Measurements from ENCODE around the gene HABP2.

The HABP2 gene

DNA sequence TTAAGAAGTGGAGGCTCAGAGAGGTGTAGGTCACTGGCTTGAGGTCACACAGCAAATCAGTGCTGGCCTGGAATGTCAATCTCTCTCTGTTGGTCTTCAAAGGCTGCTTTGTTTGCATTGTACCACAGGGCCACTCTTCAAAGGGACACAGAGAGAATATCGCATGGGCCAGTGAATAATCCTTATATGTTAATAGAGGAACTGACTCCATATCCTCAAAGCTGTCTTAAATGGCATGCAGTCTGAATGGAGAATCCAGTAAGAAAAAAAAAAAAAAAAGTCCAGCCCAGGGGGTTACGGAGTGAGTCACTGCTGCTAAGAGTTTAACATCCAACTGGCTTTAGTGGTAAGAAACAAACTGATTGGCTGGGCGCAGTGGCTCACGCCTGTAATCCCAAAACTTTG is 56.9 kb downstream of the HABP2 start:
- DNase-seq = no peak

DNA sequence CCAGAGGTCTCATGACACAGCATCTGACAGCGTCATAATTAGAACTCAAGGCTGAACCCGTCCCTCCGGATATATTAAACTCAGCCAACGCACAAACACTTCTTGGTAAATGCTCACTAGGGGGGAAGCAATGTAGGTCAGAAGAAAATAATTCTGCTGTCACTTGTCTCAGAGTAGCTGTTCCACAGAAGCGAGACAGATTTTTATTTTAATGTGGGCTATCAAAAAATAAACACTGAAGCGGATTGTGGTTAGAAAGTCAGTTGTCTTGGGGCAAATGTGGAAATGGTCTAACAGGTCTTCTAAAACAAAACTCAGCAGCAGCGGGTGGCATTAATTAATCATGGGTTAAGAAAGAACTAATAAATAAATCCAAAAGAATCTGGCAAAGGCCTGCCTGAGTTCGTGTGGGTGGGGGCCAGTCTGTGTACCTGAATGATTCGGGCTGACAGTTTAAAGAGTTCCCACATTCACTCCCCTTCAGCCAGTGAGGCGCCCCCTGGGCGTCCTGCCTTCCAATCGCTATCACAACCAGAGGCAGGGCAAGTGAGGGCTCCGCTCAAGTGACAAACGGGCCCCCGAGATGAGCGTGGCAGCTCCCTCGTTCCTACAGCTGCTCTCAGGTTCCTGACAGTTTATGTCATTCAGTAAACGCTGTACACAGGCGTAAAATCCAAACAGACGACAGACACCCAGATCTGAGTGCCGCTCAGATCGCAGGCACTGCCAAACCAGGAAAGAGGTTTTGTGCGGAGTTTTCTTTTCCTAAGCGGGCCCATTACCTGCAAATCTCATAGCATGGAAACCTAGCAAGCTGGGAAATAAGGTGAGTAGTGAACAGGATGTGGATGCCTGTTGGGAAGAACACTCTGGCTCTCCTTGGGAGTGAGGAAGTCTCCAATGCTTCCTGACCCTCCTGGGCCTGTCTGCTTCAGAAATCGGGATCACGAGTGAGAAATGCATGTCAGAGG is 58.1 kb downstream of the HABP2 start:
- DNase-seq = no peak

DNA sequence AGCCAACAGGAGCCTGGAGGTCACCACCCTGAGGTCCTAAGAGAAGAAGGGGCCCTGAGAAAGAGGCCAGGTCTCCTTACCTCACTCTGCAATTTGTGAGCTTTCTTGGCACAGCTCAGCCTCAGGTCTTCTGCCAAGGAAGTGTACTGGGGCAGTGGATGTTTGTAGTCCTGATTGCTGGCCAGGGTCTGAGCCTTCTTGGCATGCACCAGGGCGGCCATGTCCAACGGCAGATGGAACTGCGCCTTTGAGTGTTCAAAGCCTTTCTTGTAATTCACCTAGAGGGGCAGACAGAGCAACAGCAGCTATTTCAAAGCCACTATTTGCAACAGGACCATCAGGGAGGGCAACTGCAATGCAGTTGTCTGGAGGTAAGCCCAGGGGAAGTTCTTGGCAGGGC is 59.3 kb downstream of the HABP2 start:
- DNase-seq = no peak

DNA sequence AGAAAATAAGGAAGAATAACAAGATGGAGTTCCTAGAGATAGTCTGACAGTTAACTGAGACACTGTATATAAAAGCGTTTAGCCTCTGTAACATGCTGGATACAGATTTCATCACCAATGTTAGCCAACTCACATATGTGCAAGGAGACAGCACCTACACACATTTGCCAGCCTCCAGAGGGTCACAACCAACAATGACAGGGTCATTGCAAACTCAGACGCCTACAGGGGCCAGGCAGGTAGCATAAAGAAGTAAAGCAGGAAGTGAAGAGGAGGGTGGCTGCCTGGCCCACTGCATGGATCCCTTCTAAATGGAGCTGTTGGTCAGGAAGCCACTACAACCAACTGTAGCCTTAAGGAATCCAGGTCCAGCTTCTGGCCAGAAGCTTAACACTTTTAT is 60.6 kb downstream of the HABP2 start:
- no peak for DNase-seq

DNA sequence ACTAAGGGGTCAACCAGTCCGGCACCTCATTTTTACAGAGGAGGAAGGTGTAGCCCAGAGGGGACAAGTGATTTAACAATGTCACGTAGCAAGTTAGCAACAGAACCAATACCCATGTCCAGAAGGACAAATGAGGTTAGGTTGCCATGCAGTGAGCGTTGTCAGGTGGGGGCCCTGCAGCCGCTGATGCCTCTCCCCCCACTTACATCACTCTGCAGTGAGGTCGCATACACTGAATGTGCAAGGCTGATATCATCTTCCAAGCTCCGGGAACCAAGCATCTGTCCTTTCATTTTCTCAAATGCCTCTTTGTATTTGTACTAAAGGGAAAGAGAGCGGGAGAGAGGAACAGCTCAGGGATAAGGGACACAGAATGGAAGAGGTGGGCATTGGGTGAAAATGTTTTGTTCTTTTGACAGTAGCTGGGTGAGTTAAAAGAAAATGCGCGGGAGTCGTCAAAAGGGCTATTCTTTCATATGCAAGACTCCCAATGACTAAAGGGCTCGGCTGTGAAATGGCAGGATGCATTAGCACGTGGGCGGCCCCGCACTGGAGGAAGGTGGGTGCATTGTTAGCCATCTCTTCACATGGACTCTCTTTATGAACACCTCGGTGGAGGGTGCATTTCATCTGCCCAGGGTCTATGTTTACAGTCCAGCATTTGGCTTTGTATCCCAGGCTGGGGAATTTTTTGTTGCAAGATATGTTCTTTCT is 61.3 kb downstream of the HABP2 start:
- no peak for DNase-seq

DNA sequence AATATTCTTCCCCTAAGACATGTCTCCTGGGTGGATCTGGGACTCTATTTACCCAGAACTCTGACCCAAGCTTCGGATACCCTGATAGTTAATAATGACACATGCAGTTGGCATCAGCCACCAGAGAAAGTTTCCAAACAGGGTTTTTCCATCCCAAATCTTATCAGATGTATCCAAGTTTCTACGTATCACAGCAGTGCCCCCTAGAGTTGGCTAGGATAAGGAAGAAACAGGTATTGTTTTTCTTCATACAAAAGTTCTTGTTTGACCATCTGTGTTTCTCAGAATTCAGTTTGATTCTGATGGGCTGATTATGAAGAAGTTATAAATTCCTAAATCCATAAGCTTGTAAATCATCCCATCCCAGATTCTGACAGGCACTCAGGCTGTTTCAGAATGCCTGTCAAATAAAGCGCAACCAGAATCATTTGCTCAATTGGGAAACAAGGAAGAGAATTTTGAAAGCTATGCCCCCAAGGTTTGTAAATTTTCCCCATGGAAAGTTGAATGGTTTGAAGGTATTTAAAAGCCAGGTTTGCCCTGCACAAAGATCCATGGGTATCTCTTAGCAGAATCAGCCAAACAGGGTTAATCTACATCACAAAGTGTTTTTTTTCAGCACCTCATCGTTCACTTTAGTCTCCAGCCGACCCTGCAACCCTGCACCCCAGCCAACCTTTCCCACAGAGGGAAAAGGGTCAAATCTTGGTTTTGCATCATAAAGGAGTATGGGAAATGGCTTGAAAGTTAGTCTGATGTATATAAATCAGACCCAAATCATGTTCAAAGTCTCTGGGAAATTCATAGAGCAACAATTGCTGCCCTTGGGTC is 63.6 kb downstream of the HABP2 start:
- DNase-seq = no peak

DNA sequence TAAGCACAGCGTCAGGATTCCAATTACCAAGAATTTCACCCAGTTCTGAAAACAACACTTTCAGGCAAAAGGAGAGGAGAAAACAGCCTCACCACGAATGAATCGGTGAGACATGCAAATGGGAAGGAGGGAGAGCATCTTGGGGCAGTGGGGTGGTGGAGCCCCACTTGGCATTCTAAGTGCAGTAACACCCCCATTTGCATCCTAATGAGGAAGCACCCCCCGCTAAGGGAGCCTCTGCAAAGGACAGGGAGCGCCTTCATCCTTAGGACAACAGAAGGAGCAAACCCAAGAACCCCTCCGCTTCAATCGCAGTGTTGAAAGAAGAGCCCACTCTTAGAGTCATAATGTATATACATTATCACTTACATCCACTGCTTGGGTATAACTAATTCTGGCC is 64.2 kb downstream of the HABP2 start:
- no peak for DNase-seq

DNA sequence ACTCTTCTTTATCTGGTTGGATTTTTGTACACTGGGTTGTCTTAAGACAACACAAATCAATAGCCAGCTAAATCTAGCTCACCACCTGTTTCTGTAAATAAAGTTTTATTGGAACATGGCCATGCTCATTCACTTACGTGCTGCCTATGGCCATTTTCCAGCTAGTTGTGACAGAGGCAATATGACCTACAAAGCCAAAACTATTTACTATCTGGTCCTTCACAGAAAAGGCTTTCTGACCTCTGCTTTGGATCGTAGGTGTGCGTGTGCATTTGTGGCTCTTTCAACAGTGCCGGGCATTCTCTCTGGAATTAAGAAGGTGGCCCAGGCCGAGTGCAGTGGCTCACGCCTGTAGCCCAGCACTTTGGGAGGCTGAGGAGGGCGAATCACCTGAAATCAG is 65.5 kb downstream of the HABP2 start:
- DNase-seq = no peak

DNA sequence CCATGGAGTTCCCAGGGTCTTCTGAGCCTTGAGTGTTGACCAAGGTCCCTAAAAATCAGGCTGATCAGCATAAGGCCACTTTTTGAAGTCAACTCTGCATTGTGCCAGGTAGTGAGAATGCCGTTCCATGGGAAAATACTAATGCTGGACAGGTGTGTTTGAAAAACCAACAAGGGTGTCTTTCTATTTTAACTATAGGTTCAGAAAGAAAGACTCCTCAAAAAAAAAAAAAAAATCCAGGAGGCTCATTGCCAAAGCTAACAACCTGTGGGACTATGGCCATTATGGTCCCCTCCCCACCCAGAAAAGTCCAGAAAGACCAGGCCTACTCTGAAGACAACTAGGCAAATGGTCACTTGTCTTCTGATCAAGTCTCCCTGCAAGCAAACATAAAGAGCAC is 66.5 kb downstream of the HABP2 start:
- DNase-seq = no peak

DNA sequence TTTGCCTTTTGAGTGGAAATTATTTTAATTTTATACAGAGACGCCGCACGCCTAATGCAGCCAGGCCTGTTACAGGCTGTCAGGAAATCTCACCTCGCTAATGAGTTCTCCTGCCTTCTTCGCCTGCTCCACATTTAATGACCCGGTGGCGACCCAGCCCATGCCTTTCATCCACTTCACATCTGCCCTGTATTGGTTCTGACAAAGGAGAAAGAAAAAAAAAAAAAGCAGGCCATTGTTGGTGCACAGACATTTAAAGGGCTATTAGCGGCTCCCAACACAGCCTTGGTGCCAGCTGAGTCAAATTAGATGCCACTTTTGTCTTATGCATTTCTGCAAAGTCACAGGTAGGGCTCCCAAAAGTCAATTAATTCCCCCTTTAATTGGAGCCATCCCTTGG is 67.7 kb downstream of the HABP2 start:
- no peak for DNase-seq

DNA sequence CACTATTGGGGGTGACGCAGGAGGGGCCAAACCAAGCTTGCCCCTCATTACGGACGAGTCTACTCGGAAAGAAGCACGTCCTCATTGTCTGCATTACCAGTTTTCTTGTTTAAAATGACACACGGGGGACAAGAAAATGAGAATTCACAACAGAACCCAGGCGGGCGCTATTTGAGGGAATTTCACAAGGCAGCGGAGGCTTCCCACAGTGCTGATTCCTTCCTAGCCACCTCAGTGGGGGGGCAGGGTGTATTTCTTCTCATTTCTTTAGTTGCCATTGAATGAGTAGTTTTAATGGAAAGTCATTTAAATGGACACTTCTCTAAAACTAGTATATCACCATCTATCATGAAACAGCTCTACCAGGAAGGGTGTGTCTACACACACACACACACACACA is 68.1 kb downstream of the HABP2 start:
- DNase-seq = no peak

DNA sequence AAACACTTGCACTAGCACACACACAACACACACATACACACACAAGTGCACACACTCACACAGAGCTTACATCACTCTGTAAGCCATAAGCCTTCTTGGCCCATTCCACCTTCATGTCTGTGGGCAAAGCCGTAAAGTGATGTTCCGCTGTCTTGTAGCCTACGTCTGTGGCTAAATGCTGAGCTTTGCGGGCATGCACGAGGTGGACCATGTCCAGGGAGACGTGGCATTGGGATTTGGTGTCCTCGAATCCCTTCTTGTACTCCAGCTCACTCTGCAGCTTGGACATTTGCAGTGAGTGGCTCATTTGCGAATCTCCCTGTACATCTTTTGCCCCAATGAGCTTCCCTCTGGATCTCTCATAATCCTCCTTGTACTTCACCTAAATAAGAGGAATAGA is 68.9 kb downstream of the HABP2 start:
- DNase-seq = no peak

DNA sequence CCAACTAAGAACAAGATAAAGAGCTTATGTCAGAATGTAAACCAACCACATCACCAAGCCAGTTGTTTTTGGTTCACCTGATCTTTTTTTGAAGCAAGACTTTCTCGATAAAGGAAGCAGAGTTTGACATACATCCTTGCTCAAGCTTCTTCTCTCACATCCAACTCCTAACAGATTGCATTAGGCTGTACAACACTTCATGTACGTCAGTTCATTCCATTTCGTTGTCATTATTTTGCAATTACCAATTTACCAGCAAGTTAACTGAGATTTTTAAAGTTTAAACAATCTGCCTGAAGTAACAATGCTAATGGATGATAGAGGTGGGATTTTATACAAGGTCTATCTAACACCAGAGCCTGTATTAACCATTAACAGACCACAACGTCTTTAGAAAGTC is 70.0 kb downstream of the HABP2 start:
- no peak for DNase-seq

DNA sequence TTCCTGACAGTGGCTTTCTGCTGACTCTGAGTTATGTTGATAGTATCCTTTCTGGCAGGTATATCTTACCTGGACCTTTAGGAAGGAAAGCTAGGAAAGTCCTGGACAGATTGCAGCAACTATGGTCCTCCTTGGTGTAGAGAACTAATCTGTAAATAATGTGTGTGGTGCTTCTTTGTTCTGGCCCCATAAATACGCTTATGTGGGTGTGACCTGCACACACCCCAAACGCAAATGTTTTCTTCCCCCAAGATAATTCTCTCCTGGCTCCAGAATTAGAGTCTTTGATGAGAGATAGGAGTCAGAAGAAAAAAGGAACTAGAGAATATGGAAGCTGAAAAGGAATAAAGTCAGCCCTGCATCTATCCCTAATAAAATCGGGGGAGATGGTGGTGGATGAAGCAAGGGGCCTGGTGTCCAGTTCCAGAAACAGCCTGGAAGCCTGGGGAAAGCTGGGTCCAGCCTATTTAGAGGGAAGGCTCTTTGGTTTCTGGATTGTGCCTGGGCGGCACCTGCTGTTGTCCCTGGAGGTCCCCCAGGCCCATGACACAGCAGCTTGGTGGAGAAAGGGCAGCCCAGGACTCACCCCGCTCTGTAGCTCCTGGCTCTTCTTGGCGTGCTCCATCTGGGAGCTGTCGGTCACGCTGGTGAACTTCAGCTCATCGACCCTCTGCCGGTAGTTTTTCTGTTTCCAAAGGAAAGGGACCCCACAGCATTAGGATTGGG is 72.8 kb downstream of the HABP2 start:
- no peak for DNase-seq

DNA sequence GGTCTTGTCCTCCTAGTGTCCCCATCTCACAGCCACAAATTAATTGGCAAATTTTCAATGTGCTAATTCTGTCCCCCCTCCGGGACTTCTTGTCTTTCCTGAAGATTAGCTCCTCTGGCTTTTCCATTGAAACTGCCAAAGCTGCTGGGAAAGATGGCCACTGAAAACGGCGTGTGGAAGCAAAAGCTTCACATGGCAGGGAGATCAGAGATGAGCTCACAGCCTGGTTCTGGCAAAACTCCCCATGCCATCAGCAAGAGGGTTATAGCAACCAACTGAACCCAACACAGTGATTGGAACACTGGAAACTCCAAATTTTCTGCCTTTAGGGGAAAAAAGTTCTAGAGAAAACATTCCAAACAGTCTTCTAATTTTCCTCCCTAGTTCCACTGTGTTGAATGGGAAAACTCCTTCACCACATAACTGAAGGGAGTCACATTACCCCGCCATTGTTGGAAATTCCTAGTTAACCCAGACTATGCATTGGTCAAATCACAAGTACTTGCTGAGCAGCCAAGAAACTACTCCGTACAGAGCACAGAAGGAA is 74.0 kb downstream of the HABP2 start:
- no peak for DNase-seq

DNA sequence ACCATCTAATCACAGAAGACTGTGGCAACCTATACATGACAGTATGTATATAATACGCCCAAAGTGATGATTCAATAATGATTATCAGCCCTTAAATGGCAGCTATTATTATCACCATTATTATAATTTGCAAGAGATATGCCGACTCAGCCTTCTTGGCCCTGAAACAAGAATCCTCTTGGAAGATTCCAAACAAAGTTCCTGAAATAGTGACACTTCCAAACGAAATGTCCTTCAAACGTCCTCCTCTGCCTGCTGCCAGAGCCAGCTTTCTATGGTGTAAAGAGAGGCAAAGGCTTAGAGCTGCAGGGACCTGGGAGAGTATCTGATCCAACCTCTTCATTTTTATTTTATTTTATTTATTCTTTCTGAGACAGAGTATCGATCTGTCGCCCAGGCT is 75.0 kb downstream of the HABP2 start:
- DNase-seq = no peak

DNA sequence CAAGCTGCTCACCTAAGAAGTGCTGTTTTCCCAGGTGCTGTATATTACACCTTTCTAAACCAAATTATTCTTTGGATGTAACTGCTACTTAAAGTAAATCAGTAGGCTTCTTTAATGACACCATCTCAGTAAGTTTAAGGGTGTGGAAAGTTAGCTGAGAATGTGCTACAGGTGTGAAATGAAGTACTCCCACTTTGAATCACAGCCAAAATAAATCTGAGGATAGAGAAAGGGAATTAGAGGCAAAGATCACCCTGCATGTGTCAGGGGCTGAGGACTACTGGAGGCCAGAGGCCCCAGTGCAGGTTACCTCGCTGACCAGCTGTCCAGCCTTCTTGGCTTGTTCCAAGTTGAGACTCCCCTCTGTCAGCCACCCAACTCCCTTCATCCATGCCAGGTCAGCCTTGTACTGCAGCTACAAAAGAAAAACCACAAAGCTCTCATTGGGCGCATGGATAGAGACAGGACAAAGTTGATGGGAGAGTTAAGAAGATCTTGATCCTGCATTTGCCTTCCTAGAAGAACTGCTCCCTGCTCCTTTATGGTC is 75.8 kb downstream of the HABP2 start:
- no peak for DNase-seq

DNA sequence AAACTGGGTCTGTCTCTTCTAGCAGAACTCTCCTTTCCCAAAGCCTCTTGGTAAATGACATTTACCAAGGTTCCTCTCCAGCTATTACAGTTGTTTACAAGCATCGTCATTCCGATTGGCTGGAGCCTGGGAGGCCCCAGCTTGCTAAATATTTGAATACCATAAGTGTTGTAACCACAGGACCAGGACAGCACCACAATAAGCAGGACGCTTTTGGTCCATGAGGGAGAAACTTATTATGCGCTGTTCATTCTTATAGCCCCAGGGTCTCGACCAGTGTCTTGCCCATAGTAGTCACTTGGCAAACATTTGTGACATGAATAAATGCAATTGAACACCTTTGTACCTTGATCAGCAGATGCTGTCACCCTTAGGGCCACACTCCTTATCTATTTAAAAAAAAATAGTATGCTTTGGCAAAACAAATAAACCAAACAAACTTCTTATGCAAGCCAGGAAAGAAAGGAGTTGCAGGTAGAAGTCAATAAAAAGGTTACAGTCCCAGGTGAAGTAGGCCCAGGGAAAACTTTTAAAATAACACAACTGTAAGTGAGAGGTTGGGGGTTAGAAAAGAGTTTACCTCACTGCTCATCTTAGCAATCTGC is 78.2 kb downstream of the HABP2 start:
- DNase-seq = no peak

DNA sequence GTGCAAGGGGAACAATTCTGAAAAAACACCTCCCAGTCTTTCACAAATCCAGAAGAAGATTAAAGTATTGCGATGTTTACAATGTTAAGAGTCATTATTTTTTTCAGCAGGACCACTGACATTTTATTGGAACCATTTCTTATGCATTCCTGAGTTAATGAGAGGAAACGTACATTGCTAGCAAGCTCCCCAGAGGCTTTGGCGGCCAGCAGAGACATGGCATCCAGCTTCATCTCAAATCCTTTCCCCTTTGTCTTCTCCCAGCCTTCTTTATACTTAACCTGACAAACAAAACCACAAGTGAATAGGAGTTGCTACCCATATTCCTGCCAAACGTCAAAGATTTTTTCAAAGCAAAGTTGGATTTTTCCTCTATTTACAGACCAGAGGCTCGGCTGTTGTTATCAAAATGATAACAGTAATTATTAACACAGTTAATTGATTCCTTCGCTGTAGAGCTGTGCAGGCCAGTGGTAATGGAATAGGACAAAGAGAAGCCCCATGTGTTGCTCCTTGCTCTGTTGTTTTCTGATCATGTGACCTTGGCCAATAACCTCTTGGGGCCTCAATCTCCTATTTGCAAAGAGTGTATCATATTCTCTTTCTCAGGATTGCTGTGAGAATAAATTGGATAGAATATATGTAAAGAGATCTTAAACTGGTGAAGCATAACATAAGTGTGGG is 79.0 kb downstream of the HABP2 start:
- no peak for DNase-seq
